Measurements from ENCODE around the gene RNU6-8. TPM values are rescaled to one million over a fixed set of nuclear protein-coding genes. Genes with fewer than 3 reads are reported as not detected.

The RNU6-8 gene
- total RNA-seq, 1 experiment from 2014 or later = not detected

- H3K36me3 ChIP-seq = no peaks in the 10 kb centered on the region
- no peaks in the 10 kb centered on the region for H3K9me3 ChIP-seq (replicated peaks)
- peaks cover 16% of the 10 kb centered on the region for H3K4me1 ChIP-seq (replicated peaks)
- DNase-seq (ENCODE audit: low read depth in 1 of 2, low spot score in 2 of 2) = peak; percentile 59 to 69
- no peak overlapping the region for H3K27ac ChIP-seq
- peak overlapping the region; percentile 46 for H3K4me3 ChIP-seq
- H3K27me3 ChIP-seq (replicated peaks) = no peaks in the 10 kb centered on the region
These were observed 1.8 kb downstream of the RNU6-8 start for GRCh38 chr14:32201193-32201815.

GRCh38 chr14:32200368-32201192 lies 2.5 kb downstream of the RNU6-8 start:
- no peaks in the 10 kb centered on the region for H3K9me3 ChIP-seq (replicated peaks)
- peak overlapping the region; percentile 46 for H3K4me3 ChIP-seq
- no peak for DNase-seq (ENCODE audit: low read depth in 1 of 2, low spot score in 2 of 2)
- H3K36me3 ChIP-seq = no peaks in the 10 kb centered on the region
- H3K27ac ChIP-seq = no peak overlapping the region
- peaks cover 16% of the 10 kb centered on the region for H3K4me1 ChIP-seq (replicated peaks)
- H3K27me3 ChIP-seq (replicated peaks) = no peaks in the 10 kb centered on the region

DNA sequence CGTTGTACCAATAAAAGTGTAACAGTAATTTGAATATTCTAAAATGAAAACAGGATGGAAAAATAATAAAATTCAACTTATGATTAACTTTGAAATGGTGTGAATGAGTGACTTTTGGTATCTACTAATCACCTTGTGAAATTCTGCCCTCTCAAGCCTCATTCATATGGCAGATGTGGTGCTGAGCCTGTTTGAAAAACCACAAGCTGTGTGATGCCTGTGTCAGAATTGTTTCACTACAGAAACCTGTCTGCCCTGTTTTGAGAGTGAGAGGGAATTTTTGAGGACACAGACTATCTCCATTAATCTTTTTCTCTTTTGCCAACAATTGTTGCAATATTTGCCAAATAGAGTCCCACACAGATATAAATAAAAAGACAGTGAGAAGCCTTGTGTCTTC lies 5.2 kb downstream of the RNU6-8 start:
- peaks cover 16% of the 10 kb centered on the region for H3K4me1 ChIP-seq (replicated peaks)
- H3K27ac ChIP-seq = no peak overlapping the region
- DNase-seq (ENCODE audit: low read depth in 1 of 2, low spot score in 2 of 2) = no peak
- no peaks in the 10 kb centered on the region for H3K9me3 ChIP-seq (replicated peaks)
- no peaks in the 10 kb centered on the region for H3K27me3 ChIP-seq (replicated peaks)
- H3K36me3 ChIP-seq = no peaks in the 10 kb centered on the region
- no peak overlapping the region for H3K4me3 ChIP-seq

GRCh38 chr14:32195636-32196035 lies 7.4 kb downstream of the RNU6-8 start:
- Histone ChIP-seq H3K27ac (no peak overlapping the region), H3K27me3 (replicated peaks) (no peaks in the 10 kb centered on the region), H3K4me1 (replicated peaks) (no peaks in the 10 kb centered on the region; the same call in 1 of the 2 replicates), H3K4me3 (no peak overlapping the region), H3K36me3 (no peaks in the 10 kb centered on the region), H3K9me3 (replicated peaks) (no peaks in the 10 kb centered on the region)
- no peak for DNase-seq (ENCODE audit: low read depth in 1 of 2, low spot score in 2 of 2)

- H3K4me3 ChIP-seq = no peak overlapping the region
These were observed 9.5 kb downstream of the RNU6-8 start for GRCh38 chr14:32193532-32193931.

DNA sequence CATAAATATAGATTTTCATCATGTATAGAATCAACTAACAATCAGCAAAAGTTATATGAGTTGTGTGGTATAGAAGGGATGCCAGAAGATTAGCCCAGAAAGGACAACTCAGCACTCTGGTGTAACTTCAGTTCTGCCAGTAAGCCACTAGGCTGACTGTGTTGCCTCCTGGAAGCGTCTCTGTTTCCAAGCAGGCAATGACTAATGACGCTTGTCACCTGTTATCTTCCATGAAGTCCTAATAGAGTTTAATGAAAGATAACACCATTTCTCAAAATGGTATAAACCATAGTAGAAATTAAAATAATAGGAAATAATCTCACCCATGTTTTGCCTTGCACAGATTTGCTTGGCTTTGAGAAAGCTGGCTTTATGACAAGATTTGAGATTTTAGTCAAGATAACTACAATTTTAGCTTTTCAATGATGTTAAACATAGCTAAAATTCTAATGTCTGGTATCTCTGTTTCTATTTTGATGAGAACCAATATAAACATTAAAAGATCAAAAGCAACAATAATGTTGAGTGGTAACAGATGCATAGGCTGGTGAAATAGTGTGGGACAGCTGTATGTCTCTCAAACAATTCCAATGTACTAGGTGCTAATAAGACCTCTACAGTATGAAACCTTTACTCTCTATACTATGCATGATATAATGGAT lies 10.2 kb downstream of the RNU6-8 start:
- H3K9me3 ChIP-seq (replicated peaks) = no peaks in the 10 kb centered on the region
- H3K4me3 ChIP-seq = no peak overlapping the region
- H3K27me3 ChIP-seq (replicated peaks) = no peaks in the 10 kb centered on the region
- DNase-seq (ENCODE audit: low read depth in 1 of 2, low spot score in 2 of 2) = no peak
- no peak overlapping the region for H3K27ac ChIP-seq
- no peaks in the 10 kb centered on the region for H3K36me3 ChIP-seq
- H3K4me1 ChIP-seq (replicated peaks) = no peaks in the 10 kb centered on the region; the same call in 1 of the 2 replicates

More at GRCh38 chr14:32193532-32193931, 9.5 kb downstream of the RNU6-8 start:
- no peak overlapping the region for H3K27ac ChIP-seq
- H3K9me3 ChIP-seq (replicated peaks) = no peaks in the 10 kb centered on the region
- no peaks in the 10 kb centered on the region for H3K36me3 ChIP-seq
- no peaks in the 10 kb centered on the region for H3K27me3 ChIP-seq (replicated peaks)
- DNase-seq (ENCODE audit: low read depth in 1 of 2, low spot score in 2 of 2) = no peak
- H3K4me1 ChIP-seq (replicated peaks) = no peaks in the 10 kb centered on the region; the same call in 1 of the 2 replicates

GRCh38 chr14:32190673-32191072 lies 12.4 kb downstream of the RNU6-8 start:
- DNase-seq (ENCODE audit: low read depth in 1 of 2, low spot score in 2 of 2) = peak in 1 of 2 experiments; percentile 38
- Histone ChIP-seq H3K9me3 (replicated peaks) (no peaks in the 10 kb centered on the region), H3K27ac (no peak overlapping the region), H3K36me3 (no peaks in the 10 kb centered on the region), H3K4me1 (replicated peaks) (no peaks in the 10 kb centered on the region; the same call in 1 of the 2 replicates), H3K4me3 (no peak overlapping the region), H3K27me3 (replicated peaks) (no peaks in the 10 kb centered on the region)

DNA sequence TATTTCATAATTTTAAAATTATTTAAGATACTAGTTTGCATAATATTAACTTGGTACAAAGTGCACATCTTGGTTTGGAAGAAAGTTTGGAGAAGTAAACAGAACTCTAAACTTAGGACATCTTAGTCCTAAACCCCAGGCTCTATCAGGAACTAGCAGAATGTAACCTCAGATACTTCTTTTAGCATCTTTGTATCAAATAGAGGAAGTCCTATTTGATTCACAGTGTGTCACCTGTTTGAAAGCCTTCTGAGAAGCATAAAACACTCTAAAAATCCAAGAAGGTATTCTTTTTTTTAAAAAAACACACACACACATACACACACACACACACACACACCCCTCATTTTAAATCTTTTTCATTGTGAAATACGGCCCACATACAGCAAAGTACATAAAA lies 13.3 kb downstream of the RNU6-8 start:
- no peak for DNase-seq (ENCODE audit: low read depth in 1 of 2, low spot score in 2 of 2)
- H3K9me3 ChIP-seq (replicated peaks) = no peaks in the 10 kb centered on the region
- H3K36me3 ChIP-seq = no peaks in the 10 kb centered on the region
- no peak overlapping the region for H3K4me3 ChIP-seq
- no peaks in the 10 kb centered on the region for H3K27me3 ChIP-seq (replicated peaks)
- H3K27ac ChIP-seq = no peak overlapping the region
- H3K4me1 ChIP-seq (replicated peaks) = no peaks in the 10 kb centered on the region; the same call in 1 of the 2 replicates

- H3K4me1 ChIP-seq (replicated peaks) = no peaks in the 10 kb centered on the region; the same call in 1 of the 2 replicates
- H3K4me3 ChIP-seq = no peak overlapping the region
- H3K27ac ChIP-seq = no peak overlapping the region
- DNase-seq (ENCODE audit: low read depth in 1 of 2, low spot score in 2 of 2) = no peak
- no peaks in the 10 kb centered on the region for H3K36me3 ChIP-seq
- H3K9me3 ChIP-seq (replicated peaks) = no peaks in the 10 kb centered on the region
- no peaks in the 10 kb centered on the region for H3K27me3 ChIP-seq (replicated peaks)
These were observed 16.8 kb downstream of the RNU6-8 start for GRCh38 chr14:32186248-32186647.

DNA sequence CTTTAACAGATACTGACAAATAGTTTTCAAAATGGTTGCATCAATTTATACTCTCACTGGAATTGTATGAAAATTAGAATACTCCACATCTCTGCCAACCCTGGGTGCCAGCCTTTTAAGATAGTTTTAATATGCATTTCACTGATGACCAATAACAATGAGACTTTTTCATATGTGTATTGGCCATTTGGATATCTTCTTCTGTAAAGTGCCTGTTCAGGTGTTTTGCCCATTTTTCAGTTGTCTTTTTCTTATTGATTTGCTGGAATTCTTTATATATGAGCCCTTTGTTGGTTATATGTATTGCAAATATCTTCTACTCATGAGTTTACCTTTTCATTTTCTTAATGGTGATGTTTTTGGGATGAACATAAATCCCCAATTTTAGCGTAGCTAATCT lies 18.0 kb downstream of the RNU6-8 start:
- H3K9me3 ChIP-seq (replicated peaks) = no peaks in the 10 kb centered on the region
- no peaks in the 10 kb centered on the region for H3K27me3 ChIP-seq (replicated peaks)
- no peak overlapping the region for H3K27ac ChIP-seq
- no peaks in the 10 kb centered on the region for H3K36me3 ChIP-seq
- DNase-seq (ENCODE audit: low read depth in 1 of 2, low spot score in 2 of 2) = no peak
- H3K4me3 ChIP-seq = no peak overlapping the region
- H3K4me1 ChIP-seq (replicated peaks) = no peaks in the 10 kb centered on the region

- Histone ChIP-seq H3K9me3 (replicated peaks) (no peaks in the 10 kb centered on the region), H3K4me3 (no peak overlapping the region), H3K4me1 (replicated peaks) (no peaks in the 10 kb centered on the region), H3K36me3 (no peaks in the 10 kb centered on the region), H3K27ac (no peak overlapping the region), H3K27me3 (replicated peaks) (no peaks in the 10 kb centered on the region)
- no peak for DNase-seq (ENCODE audit: low read depth in 1 of 2, low spot score in 2 of 2)
These were observed 19.7 kb downstream of the RNU6-8 start for GRCh38 chr14:32183151-32184058.

- no peak for DNase-seq (ENCODE audit: low read depth in 1 of 2, low spot score in 2 of 2)
These were observed 31.6 kb downstream of the RNU6-8 start for GRCh38 chr14:32171469-32171868.

GRCh38 chr14:32169191-32169590 lies 33.9 kb downstream of the RNU6-8 start:
- Histone ChIP-seq H3K27ac (no peak overlapping the region), H3K4me3 (no peak overlapping the region), H3K4me1 (replicated peaks) (no peaks in the 10 kb centered on the region), H3K36me3 (no peaks in the 10 kb centered on the region), H3K27me3 (replicated peaks) (no peaks in the 10 kb centered on the region), H3K9me3 (replicated peaks) (no peaks in the 10 kb centered on the region)
- no peak for DNase-seq (ENCODE audit: low read depth in 1 of 2, low spot score in 2 of 2)

More at GRCh38 chr14:32171469-32171868, 31.6 kb downstream of the RNU6-8 start:
- no peaks in the 10 kb centered on the region for H3K36me3 ChIP-seq
- no peaks in the 10 kb centered on the region for H3K9me3 ChIP-seq (replicated peaks)
- H3K27me3 ChIP-seq (replicated peaks) = no peaks in the 10 kb centered on the region
- no peaks in the 10 kb centered on the region for H3K4me1 ChIP-seq (replicated peaks)
- H3K4me3 ChIP-seq = no peak overlapping the region
- no peak overlapping the region for H3K27ac ChIP-seq
